Measurements from ENCODE around the gene MYADML2.
"Not testable (repeated sequence)": the region's sequence is repeated elsewhere in the genome, so short reads cannot be mapped to it uniquely, and the experiment has no call there.

The MYADML2 gene, protein sequence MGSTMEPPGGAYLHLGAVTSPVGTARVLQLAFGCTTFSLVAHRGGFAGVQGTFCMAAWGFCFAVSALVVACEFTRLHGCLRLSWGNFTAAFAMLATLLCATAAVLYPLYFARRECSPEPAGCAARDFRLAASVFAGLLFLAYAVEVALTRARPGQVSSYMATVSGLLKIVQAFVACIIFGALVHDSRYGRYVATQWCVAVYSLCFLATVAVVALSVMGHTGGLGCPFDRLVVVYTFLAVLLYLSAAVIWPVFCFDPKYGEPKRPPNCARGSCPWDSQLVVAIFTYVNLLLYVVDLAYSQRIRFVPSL

DNA sequence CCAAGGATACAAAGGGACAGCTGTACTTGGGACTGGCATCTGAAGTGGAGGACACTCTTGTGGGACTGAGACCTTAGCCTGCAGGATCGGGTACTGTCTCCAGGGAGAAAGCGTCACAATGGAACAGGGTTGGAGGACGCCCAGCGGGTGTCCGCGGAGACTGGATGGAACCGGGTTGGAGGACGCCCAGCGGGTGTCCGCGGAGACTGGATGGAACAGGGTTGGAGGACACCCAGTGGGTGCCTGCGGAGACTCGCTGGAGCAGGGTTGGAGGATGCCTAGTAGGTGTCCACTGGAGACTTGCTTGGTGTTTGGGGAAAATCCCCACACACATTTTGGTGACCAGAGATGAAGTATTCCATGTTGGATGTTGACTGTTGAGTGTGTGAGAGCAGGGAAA, at the start of gene MYADML2:
Gene MYADML2, minus strand, starts transcription at position 45 of the 400 bp plus-strand sequence. CDS start 5,492 bp downstream, outside the sequence.
- no peak for DNase-seq (ENCODE audit: low spot score)

DNA sequence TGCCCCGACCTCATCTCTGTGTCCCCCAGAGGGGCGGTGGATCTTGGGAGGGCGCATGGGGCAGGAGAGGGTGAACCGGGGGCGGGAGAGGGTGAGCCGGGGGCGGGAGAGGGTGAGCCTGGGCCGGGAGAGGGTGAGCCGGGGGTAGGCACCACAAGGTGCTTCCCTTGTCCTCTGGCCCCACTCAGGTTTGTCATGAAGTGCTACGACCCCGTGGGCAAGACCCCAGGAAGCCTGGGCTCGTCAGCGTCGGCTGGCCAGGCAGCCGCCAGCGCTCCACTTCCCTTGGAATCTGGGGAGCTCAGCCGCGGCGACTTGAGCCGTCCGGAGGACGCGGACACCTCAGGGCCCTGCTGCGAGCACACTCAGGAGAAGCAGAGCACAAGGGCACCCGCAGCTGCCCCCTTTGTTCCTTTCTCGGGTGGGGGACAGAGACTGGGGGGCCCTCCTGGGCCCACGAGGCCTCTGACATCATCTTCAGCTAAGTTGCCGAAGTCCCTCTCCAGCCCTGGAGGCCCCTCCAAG, 49.3 kb upstream of the MYADML2 start:
- no peak for DNase-seq (ENCODE audit: low spot score)

DNA sequence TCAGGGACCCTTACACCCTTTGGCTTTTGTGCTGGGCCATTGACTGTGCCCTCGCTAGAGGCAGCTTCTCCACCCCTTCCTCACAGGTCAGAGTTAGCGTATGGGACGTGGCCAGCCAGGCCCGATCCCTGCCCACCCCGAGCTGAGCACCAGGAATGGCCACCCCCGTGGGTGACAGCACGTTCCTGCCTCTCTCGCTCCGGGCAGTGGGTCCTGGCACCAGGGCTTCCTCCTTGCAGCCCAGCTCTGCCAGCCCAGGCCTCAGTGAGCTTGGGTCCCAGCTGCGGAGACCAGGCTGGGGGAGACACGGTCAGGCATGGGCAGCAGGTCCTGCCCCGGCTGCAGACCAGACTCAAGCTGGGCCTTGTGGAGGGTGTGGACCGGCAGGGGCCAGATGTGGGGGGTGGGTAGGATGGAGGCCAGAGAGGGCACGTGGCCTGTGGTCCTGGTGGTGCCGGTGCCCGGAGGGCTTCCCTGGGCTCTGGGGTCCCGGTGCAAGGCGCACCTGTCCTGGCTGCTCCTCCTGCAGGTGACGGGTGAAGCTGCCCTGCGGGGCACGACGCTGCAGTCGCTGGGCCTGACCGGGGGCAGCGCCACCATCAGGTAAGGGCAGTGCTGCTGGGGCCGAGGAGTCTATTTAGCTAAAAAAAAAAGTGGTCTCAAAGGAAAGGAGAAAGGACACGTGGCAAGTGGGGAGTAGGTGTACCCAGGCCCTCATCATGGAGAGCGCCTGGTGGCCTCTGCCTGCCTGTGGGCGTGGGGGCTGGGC, 48.6 kb upstream of the MYADML2 start:
- DNase-seq (ENCODE audit: low spot score): no peak

DNA sequence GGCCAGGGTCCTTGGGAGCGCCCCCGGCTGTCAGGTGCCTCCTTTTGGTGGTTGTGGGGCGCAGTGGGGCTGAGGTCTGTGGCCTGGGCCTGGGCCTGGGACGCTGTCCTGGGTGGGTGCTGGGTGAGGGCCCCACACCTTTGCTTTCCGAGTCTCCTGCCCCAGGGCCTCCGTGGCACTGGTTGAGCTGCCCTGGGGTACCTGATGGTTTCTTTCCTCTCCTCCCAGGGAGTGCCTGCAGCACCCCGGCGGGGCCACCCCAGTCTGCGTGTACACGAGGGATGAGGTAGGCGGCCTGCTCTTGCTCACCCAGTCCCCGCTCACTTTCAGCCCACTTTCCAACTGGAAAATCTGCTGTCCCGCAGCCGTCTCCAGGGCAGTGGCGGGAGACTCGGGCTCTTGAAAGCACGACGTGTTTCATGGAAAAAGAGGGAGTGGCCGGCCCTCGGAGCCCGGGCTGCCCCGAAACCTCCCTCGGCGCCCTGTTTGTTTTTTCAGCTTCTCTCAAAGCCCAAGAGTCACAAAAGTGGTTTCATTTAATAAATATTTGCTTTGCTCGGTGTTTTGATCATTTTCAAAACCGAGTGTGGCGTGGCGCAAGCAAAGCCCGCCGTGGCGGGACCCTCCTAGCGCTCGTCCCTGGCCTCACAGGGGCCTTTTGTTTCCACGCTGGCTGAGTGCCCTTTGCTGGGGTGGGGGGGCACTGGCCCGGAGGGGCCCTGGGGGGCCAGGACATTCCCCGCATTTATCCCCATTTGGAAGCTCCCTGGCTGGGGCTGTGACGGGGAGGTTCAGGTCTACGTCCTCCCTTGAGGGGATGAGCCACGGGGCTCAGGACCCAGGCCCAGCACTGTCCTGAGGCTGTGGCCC, 47.8 kb upstream of the MYADML2 start:
- no peak for DNase-seq (ENCODE audit: low spot score)

DNA sequence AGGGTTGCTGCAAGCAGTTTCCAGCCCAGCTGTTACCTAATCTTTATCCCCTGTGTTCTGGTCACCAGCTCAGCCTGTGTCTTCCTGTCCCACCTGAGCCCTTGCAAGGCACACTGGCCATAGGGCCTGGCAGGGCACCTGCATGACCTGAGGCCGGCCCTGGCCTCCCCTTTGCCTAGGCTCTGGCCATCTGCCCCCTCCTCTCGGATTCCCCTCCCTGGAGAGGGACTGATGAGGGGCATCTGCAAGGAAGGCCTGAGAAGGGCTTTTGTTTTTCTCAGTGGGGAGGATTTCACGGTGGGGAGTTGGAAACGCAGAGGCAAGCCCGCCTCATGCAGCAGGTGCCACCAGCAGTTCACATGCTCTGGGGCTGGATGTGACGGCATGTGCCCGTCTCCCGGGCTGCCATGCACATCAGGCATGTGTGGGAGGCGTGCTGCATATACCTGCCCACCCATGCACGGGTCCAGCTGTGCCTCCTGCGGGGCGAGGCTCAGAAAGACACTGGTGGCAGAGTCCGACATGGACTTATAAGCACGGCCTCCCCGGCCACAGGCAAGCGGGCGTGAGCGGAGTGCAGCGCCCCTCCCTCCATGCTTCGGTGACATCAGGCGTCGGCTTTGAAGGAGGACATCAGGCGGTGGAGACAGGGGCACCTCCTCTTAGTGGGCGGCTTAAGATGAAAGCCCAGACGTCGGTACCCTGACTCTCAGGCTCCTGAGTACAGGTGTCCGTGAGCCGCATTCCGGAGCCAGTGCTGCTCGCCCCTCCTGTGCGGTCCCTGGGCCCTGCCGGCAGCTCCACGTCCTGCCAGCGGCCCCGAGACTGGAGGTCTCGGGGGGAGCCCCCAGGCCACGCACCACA, 46.9 kb upstream of the MYADML2 start:
- DNase-seq (ENCODE audit: low spot score): no peak

DNA sequence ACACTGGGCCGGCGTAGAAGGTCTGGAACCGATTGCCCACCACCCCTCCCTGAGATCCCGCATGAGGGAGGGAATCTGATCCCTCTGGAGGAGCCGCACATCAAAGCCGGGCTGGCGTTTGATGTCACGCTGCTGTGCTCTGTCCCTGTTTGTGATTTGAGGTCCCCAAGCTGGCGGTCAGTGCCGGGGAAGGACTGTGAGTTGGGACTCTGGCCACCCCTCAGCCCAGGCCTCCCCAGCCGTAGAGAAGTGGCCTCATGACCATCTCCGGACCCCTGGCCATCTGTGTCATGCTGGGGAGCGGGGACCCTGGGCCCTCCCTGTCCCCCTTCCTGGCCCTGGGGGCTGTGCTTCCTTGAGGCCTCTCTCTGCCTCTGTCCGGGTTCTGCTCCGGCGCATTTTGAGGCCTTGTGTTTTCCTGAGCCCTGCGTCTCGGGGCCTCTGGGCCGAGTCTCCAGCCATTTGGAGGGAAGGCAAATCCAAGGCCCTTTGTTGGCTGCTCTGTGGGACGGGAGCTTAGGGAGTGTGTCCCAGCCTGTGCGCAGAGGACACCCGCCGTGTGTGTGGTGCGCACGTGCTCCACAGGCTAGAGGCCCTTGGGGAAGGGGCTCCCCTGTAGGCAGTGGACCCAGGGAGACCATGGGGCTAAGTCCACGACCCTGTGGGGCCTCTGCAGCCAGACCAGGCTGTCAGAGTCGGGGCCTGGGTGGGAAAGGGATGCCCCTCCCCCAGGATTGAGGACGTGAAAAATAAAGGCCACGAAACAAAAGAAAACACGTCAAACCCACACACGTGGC, 45.5 kb upstream of the MYADML2 start:
- no peak for DNase-seq (ENCODE audit: low spot score)

DNA sequence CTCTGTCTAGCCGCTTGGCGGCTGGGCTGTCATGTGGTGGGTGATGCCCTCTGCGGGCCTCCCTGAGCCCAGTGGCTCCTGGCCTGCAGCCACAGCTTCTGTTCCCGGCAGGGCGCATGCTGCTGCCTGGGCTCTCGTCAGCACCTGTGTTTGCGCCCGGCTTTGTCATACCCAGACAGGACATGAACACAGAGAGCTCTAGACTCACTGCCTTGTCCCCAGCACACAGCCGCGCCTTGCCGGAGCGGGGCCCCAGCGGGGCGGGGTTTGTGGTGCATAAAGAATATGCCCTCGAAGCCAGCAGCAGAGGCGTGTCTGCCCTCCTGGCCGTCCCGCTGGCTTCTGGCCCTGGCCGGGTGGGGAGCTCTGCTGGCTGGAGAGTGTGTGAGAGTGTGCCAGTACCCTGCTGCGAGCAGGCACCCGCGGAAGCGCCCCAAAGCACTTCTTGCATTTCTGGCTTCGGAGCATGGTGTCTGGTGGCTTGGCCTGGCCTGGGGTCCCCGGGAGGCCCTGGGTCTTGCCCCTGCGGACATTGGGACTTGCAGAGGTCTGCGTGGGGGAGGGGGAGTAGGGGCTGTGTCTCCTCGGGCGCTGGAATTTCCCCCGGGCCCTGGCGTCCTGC, 44.8 kb upstream of the MYADML2 start:
- peak; percentile 5 for DNase-seq (ENCODE audit: low spot score)

DNA sequence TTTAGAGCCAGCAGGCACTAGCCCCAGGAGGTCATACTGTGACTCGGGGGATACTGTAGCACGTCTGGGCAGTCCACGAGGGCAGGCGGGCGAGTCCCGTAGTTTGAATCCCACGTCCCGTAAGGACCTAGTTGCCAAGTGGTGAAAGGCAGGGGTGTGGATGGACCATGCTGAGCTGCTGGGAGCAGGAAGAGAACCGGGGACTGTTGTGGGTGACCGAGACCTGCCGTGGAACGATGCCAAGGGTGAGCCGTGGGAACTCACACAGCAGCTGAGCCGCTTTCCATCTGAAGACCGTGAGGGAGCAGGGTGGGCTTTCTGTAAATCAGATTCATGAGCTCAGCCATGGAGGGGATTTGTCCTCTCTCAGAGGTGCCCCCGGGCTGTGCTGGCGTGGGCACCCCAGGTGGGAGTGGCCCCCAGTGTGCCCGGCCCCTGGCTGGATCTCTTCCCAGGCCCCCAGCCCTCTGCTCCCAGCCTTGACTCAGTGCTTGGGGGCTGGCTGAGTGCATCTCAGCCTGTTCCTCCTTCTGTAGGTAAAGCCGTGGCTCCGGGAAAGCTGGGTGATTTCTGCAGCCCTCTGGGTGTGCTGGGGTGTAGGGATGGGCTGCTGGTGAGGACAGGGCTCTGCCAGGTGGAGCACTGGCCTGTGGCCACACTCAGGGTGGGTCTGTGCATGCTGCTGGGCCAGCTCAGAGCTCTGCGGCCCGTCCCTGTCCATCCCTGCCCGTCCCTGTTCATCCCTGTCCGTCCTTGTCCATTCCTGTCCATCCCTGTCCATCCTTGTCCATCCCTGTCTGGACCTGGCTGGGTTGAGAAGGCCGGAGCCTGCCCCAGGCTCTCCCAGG, 44.0 kb upstream of the MYADML2 start:
- no peak for DNase-seq (ENCODE audit: low spot score)

DNA sequence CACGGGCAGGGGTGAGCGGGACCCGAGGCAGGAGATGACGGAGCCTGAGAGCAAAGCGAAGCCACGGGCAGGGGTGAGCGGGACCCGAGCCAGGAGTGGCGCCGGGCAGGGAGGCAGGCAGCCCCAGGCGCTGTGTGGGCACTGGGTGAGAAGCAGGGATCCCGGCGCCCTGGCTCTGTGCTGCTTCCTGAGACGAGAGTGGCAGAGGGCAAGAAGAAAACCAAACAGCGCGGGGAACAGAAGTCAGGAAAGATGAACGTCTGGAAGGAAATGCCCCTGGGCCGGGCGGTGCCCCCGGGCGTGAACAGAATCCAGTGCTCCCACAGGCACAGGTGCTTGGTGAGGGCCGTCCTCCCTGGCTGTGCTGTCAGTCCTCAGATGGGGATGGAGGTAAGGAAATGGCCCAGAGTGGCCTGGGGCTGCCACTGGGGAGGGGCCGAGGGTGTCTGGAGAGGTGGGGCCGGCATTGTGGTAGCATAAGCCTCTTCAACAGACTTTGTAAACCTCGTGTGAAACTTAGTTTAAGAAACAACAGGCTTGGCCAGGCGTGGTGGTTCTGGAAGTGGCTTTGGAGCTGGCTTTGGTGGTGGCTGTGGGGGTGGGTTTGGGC, 40.2 kb upstream of the MYADML2 start:
- no peak for DNase-seq (ENCODE audit: low spot score)

DNA sequence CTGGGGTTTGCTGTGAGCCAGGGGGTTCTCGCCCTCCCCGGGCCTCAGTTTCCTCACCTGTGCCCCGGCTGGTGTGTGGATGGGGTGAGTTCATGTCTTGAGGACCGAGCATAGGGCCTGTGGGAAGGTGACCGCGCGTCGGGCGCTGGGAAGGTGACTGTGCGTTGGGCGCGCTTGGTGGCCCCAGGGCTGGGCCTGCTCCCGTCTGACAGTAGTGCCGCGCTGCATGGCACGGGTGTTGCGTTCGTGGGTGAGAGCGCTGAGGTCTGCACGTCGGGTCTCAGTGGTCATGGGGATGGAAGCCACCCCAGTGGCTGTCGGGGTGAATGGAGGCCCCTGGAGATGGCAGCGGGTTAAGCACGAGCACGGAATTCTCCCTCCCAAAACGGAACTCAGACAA, 39.6 kb upstream of the MYADML2 start:
- no peak for DNase-seq (ENCODE audit: low spot score)

DNA sequence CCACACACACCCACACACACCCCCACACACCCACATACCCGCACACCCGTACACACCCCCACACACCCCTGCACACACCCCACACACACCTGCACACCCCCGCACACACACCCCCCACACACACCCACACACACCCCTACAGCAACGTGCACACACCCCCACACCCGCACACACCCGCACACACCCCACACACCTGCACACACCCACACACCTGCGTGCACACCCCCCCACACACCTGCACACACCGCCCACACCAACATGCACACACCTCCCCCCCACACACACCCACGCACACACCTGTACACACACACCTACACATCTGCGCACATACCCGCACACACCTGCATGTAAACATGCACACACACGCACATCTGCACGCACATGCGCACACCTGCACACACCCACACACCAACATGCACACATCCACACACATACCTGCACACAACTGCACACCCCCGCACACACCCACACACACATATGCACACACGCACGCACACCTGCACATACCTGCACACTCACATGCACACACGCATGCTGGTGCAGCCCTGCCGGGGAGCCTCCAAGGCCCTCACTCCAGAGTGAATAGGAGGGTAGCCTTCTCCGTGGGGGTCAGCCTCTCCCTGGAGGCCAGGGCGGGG, 37.9 kb upstream of the MYADML2 start:
- DNase-seq (ENCODE audit: low spot score): no peak

DNA sequence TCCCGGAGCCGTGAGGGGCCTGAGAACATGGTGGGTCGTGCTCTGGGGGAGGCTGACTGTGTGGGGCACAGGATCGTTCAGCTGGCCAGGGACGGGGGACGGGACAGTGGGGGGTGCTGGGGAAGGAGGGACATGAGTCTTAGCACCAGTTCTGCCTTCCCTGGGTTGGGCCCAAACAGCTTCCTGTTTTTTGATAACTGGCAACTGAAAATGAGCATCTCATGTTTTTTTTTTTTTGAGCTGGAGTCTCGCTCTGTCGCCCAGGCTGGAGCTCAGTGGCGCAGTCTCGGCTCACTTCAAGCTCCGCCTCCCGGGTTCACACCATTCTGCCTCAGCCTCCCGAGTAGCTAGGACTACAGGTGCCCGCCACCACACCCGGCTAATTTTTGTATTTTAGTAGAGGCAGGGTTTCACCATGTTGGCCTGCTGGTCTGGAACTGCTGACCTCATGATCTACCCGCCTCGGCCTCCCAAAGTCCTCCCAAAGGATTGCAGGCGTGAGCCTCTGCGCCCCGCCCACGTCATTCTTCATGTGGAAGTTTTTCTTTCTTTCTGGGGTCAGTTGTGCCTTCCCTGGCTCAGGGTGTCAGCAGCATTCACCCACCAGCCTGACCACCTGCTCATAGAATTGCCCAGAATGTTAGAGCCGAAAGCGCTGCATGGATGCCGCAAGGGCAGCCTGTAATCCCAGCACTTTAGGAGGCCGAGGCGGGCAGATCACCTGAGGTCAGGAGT, 36.8 kb upstream of the MYADML2 start:
- no peak for DNase-seq (ENCODE audit: low spot score)

DNA sequence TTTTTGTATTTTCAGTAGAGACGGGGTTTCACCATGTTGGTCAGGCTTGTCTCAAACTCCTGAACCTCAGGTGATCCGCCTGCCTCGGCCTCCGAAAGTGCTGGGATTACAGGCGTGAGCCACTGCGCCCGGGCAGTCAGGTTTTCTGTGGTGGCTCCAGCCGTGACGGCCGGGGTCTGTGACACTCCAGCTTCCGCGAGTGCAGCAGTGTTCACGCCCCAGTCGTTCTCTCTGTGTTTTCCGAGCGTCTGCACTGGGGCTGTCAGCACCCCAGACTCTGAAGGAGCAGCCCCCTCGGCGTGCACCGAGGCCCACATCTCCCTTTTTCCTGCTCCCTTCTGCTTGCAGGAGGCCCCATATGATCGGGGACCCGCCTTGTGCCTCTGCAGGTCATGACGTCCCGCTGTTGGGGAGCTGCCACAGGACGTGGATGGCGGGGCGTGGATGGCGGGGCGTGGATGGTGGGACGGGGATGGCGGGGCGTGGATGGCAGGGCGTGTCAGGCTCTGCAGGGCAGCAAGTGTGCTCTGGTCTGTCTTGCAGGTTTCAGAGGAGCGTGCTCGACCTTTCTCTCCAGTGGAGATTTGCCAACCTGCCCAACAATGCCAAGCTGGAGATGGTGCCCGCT, 36.1 kb upstream of the MYADML2 start:
- DNase-seq (ENCODE audit: low spot score): no peak

DNA sequence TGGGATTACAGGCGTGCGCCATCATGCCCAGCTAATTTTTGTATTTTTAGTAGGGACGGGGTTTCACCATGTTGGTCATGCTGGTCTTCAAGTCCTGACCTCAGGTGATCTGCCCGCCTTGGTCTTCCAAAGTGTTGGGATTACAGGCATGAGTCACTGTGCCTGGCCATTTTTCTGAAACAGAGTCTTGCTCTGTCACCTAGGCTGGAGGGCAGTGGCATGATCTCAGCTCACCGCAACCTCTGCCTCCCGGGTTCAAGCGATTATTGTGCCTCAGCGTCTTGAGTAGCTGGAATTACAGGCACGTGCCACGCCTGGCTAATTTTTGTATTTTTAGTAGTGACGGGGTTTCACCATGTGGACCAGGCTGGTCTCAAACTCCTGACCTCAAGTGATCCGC, 34.5 kb upstream of the MYADML2 start:
- not testable (repeated sequence) for DNase-seq (ENCODE audit: low spot score)

DNA sequence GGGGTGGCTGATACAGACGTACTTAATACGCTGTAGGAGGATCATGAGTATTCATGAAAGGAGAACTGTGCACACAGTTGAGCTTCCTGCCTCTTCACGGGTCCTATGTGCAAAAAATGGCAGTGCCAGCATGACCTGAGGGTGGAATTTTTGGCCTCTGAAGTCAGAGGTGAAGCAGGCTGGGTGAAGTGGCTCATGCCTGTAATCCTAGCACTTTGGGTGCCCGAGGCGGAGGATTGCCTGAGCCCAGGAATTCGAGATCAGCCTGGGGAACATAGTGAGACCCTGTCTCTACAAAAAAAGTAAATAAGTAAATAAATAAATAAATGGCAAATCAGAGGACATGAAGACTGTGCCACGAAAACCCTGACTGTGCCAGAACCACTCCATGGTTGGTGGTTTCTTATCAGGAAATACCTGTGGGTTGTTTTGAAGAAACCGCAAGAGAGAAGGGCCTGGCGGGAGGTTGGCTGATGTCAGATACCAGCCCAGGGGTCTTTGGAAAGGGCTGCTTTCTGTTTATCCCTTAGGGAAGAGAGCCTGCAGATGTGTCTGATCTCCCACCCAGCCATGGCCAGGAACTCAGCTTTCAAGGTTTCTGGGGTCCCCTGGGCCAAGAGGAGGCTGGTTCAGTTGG, 33.8 kb upstream of the MYADML2 start:
- no peak for DNase-seq (ENCODE audit: low spot score)

DNA sequence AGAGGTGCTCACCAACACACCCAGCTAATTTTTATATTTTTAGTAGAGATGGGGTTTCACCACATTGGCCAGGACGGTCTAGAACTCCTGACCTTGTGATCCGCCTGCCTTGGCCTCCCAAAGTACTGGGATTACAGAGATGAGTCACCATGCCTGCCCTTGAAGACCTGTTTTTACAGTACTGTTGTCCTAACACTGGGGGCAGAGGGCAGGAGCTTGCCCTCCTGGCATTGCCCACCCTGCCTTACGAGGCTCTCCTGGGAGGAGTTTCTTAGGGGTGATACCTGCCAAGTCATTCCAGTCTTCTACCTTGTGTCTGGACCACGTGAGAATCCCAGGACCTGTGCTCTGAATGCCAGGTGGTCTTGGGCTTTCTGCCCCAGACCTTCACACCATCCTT, 33.1 kb upstream of the MYADML2 start:
- DNase-seq (ENCODE audit: low spot score): no peak
